ENCODE measurements around the gene SORT1. TPM values are rescaled to one million over a fixed set of nuclear protein-coding genes. Genes with fewer than 3 reads are reported as not detected.
A peak's percentile ranks its signal among the peaks of the same experiment; 100 is the strongest.
"Not testable (repeated sequence)": the region's sequence is repeated elsewhere in the genome, so short reads cannot be mapped to it uniquely, and the experiment has no call there.

SORT1 gene
- total RNA-seq, 4 donors from 2014 or later: 66.6 to 142 (median 105) TPM

GRCh38 chr1:109396871-109397580 is 692 bp downstream of the SORT1 start:
- Histone ChIP-seq H3K27ac (peak overlapping the region; percentile 91 to 97 (median 92)), H3K36me3 (peaks cover 0 to 12% of the 10 kb centered on the region in 2 donors), H3K9me3 (no peaks in the 10 kb centered on the region), H3K4me3 (peak overlapping the region; percentile 33 to 76), H3K4me1 (peaks cover 17 to 66% (median 29%) of the 10 kb centered on the region in 3 donors), H3K27me3 (no peaks in the 10 kb centered on the region)
- ATAC-seq: no peak
- WGBS, 2 donors (ENCODE audit: low coverage in 1 of 2): 0 to 4% methylated on average over 3 to 23 of the region's 46 CpGs
- TF ChIP-seq CTCF (IDR thresholded peaks at IDR 0.05) (no peak), POLR2A (IDR thresholded peaks at IDR 0.05) (no peak), POLR2AphosphoS5 (IDR thresholded peaks at IDR 0.05) (no peak), EP300 (IDR thresholded peaks at IDR 0.05) (no peak)

- Histone ChIP-seq H3K27ac (peak overlapping the region; percentile 91 to 97 (median 92)), H3K9me3 (no peaks in the 10 kb centered on the region), H3K4me3 (peak overlapping the region; percentile 33 to 76), H3K27me3 (no peaks in the 10 kb centered on the region), H3K4me1 (peaks cover 23 to 71% (median 34%) of the 10 kb centered on the region in 3 donors), H3K36me3 (peaks cover 0 to 7% of the 10 kb centered on the region in 2 donors)
- ATAC-seq: no peak
- TF ChIP-seq CTCF (IDR thresholded peaks at IDR 0.05) (no peak), POLR2A (IDR thresholded peaks at IDR 0.05) (no peak), EP300 (IDR thresholded peaks at IDR 0.05) (no peak), POLR2AphosphoS5 (IDR thresholded peaks at IDR 0.05) (no peak)
- 14 to 17% methylated on average over 2 of the region's 2 CpGs for WGBS, 2 donors (ENCODE audit: low coverage in 1 of 2)
These were observed 1.2 kb downstream of the SORT1 start for GRCh38 chr1:109396513-109396839.

GRCh38 chr1:109395602-109396512 is 1.9 kb downstream of the SORT1 start:
- no peak for ATAC-seq
- peaks cover 23 to 78% (median 34%) of the 10 kb centered on the region in 3 donors for H3K4me1 ChIP-seq
- peaks cover 0 to under 1% of the 10 kb centered on the region in 2 donors for H3K36me3 ChIP-seq
- H3K4me3 ChIP-seq: peak overlapping the region; percentile 33 to 76
- WGBS, 2 donors (ENCODE audit: low coverage in 1 of 2): 39 to 43% methylated on average over 4 to 5 of the region's 5 CpGs
- no peaks in the 10 kb centered on the region for H3K27me3 ChIP-seq
- H3K27ac ChIP-seq: peak overlapping the region; percentile 91 to 97 (median 92)
- H3K9me3 ChIP-seq: no peaks in the 10 kb centered on the region
- TF ChIP-seq EP300 (IDR thresholded peaks at IDR 0.05) (no peak), POLR2AphosphoS5 (IDR thresholded peaks at IDR 0.05) (peak; percentile 33), CTCF (IDR thresholded peaks at IDR 0.05) (no peak), POLR2A (IDR thresholded peaks at IDR 0.05) (no peak)

GRCh38 chr1:109395282-109395599 is 2.5 kb downstream of the SORT1 start:
- H3K36me3 ChIP-seq, H3K27me3 ChIP-seq, H3K9me3 ChIP-seq, ATAC-seq: not testable (repeated sequence)
- Histone ChIP-seq H3K27ac (peak overlapping the region; percentile 91 to 97 (median 92)), H3K4me3 (peak overlapping the region; percentile 33 to 76), H3K4me1 (peaks cover 25 to 84% (median 37%) of the 10 kb centered on the region in 3 donors)
- WGBS, 2 donors (ENCODE audit: low coverage in 1 of 2): 68% methylated on average over 8 of the region's 8 CpGs; no CpG with 5 or more reads in 1 of the 2 donors

GRCh38 chr1:109394591-109395281 is 3.0 kb downstream of the SORT1 start:
- H3K27ac ChIP-seq: peak overlapping the region; percentile 91 to 97 (median 92)
- H3K4me1 ChIP-seq: peaks cover 30 to 89% (median 41%) of the 10 kb centered on the region in 3 donors
- no peaks in the 10 kb centered on the region for H3K27me3 ChIP-seq
- 38 to 53% methylated on average over 4 to 5 of the region's 5 CpGs for WGBS, 2 donors (ENCODE audit: low coverage in 1 of 2)
- peak overlapping the region; percentile 11 to 76 for H3K4me3 ChIP-seq
- no peaks in the 10 kb centered on the region for H3K9me3 ChIP-seq
- no peaks in the 10 kb centered on the region for H3K36me3 ChIP-seq
- TF ChIP-seq CTCF (IDR thresholded peaks at IDR 0.05) (no peak), POLR2A (IDR thresholded peaks at IDR 0.05) (no peak), EP300 (IDR thresholded peaks at IDR 0.05) (no peak), POLR2AphosphoS5 (IDR thresholded peaks at IDR 0.05) (no peak)
- no peak for ATAC-seq
